ENCODE measurements around the gene DGKQ.
"Not testable (repeated sequence)": the region's sequence is repeated elsewhere in the genome, so short reads cannot be mapped to it uniquely, and the experiment has no call there.

DGKQ gene

DNA sequence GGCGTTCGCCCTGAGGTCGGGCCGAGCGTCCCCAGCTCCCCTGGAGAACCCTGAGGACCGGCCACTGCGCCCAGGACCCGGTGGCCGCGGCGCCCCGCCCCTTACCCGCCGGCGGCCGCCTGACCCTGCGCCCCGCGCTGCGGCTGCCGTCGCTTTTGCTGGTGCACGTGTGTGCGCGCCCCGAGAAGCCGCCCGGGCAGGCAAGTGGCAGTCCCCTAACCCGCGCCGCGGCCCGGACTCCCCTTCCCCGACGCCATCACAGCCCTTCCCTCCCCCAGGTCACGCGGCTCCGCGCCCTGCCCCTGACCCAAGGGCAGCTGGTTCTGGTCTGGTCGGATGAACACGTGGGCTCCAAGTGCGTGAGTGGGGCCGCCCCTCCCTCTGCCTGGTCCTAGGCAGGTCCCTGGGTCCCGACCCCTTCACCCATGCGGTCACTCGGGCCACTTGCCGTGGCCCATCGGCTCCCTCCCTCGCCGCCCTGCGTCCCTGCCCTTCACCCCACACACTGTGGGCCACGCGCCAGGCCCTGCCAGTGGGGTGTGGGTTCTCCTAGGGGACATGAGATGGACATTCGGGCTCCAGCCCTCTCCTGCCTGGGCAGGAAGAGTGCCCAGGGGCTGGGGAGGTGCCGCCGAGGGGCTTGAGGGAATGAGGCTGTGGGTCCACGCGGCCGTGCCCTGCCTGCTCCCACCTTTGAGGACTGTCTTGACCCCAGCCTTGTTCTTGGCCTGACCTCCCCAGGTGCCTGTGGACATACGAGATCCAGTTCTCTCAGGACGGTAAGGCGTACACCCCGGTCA is 30.1 kb upstream of the DGKQ start:
- H3K27ac Mint-ChIP-seq = no peak overlapping the region
- DNase-seq = no peak
- no peaks in the 10 kb centered on the region for H3K36me3 Mint-ChIP-seq
- H3K27me3 Mint-ChIP-seq = peaks cover 85% of the 10 kb centered on the region
- peaks cover 2% of the 10 kb centered on the region for H3K9me3 Mint-ChIP-seq
- no peak overlapping the region for H3K4me3 Mint-ChIP-seq
- CTCF ChIA-PET = no interaction called here
- H3K4me1 Mint-ChIP-seq = no peaks in the 10 kb centered on the region

DNA sequence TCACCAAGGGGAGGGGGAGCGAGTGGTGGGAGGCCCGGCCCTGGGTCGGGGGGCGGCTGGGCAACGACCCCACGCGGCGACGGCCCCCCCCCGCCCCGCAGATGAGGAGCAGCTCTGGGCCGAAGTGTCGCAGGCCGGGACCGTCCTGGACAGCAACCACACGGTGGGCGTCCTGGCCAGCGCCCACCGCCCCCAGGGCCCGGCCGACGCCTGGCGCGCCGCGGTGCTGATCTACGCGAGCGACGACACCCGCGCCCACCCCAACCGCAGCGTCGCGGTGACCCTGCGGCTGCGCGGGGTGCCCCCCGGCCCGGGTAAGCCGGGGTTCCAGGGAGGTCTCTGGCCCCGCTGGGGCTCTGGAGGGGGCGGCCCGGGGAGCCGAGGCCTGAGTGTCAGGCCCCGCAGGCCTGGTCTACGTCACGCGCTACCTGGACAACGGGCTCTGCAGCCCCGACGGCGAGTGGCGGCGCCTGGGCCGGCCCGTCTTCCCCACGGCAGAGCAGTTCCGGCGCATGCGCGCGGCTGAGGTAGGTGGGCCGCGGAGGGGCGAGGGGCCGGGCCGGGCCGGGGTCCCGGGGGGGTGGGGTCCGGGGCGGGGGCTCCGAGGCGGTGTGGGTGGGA is 29.4 kb upstream of the DGKQ start:
- Mint-ChIP-seq H3K27me3 (peaks cover 85% of the 10 kb centered on the region), H3K36me3 (no peaks in the 10 kb centered on the region), H3K27ac (no peak overlapping the region), H3K4me3 (no peak overlapping the region), H3K4me1 (no peaks in the 10 kb centered on the region), H3K9me3 (peaks cover 2% of the 10 kb centered on the region)
- CTCF ChIA-PET = no interaction called here
- no peak for DNase-seq

DNA sequence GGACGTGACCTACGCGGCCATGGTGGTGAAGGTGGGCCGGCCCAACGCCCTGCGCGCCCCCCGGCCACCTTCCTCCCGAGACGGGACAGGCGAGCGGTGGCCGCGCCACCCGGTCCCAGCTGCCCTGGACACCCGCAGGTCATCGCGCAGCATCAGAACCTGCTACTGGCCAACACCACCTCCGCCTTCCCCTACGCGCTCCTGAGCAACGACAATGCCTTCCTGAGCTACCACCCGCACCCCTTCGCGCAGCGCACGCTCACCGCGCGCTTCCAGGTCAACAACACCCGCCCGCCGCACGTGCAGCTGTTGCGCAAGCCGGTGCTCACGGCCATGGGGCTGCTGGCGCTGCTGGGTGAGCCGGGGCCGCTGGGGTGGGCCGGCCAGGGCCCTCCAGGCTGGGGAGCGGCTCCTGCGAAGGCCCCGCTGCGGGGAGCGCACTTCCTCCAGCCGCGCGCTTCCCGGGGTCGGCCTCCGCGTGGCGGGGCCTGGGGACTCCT is 28.8 kb upstream of the DGKQ start:
- no peaks in the 10 kb centered on the region for H3K4me1 Mint-ChIP-seq
- H3K27me3 Mint-ChIP-seq = peaks cover 85% of the 10 kb centered on the region
- no peaks in the 10 kb centered on the region for H3K36me3 Mint-ChIP-seq
- peaks cover 2% of the 10 kb centered on the region for H3K9me3 Mint-ChIP-seq
- H3K27ac Mint-ChIP-seq = no peak overlapping the region
- DNase-seq = no peak
- CTCF ChIA-PET = no interaction called here
- H3K4me3 Mint-ChIP-seq = no peak overlapping the region

DNA sequence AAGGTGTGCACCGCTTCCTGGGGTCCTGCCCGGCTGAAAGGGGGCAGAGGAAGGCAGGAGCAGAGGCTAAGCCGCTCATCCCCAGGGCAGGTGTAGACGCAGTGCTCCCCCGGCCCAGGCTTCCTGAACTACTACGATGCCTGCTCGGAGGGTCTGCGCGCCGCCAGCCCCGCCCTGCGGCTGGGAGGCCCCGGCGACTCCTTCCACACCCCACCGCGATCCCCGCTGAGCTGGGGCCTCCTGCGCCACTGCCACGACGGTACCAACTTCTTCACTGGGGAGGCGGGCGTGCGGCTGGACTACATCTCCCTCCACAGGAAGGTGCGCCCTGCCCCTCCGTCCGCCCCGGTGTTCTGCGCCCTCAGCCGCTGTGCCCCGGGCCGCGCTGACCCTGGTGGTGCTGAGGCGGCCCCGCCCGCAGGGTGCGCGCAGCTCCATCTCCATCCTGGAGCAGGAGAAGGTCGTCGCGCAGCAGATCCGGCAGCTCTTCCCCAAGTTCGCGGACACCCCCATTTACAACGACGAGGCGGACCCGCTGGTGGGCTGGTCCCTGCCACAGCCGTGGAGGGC is 28.3 kb upstream of the DGKQ start:
- peaks cover 2% of the 10 kb centered on the region for H3K4me1 Mint-ChIP-seq
- no peaks in the 10 kb centered on the region for H3K9me3 Mint-ChIP-seq
- no peak overlapping the region for H3K27ac Mint-ChIP-seq
- DNase-seq = no peak
- peaks cover 85% of the 10 kb centered on the region for H3K27me3 Mint-ChIP-seq
- H3K4me3 Mint-ChIP-seq = no peak overlapping the region
- CTCF ChIA-PET = no interaction called here
- H3K36me3 Mint-ChIP-seq = no peaks in the 10 kb centered on the region

DNA sequence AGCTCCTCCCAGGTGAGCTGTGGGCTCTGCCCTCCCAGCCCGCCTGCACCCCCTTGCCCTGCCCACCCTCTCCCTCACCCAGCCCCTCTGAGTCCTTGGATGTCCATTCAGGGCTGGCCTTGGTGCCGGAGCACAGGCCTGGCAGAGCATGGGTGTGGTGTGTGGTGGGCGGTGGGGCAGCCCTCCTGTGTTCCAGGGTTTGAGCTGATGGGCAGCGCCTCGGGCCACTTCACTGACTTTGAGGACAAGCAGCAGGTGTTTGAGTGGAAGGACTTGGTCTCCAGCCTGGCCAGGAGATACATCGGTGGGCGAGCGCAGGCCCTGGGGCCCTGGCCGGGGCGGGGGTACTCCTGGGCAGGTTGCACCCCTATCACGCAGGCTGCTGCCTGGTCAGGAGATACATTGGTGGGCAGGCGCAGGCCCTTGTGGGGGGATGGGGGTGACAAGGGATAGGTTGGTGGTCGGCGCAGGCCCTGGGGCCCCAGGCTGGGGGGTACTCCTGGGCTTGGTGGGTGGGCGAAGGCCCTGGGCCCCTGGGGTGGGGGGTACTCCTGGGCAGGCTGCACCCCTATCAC is 27.4 kb upstream of the DGKQ start:
- CTCF ChIA-PET = no interaction called here
- Mint-ChIP-seq H3K4me1 (peaks cover 2% of the 10 kb centered on the region), H3K4me3 (no peak overlapping the region), H3K27ac (no peak overlapping the region), H3K36me3 (no peaks in the 10 kb centered on the region), H3K9me3 (no peaks in the 10 kb centered on the region), H3K27me3 (peaks cover 89% of the 10 kb centered on the region)
- DNase-seq = no peak

DNA sequence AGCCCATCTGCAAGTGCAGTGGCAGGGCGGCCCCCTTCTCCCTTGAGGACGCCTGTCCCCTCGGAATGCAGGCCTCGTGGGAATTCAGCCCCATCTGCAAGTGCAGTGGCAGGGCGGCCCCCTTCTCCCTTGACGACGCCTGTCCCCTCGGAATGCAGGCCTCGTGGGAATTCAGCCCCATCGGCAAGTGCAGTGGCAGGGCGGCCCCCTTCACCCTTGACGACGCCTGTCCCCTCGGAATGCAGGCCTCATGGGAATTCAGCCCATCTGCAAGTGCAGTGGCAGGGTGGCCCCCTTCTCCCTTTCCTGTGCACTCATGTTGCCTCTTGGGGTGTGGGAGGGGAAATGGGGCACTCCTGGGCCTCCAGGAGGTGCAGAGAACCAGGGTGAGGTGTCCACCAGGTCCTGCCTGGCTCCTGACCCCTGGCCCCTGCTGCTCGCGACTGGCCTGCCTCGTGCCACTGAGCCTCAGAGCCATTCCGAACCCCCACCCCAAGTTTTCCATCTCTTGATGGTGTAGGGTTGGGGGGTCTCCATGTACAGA is 26.6 kb upstream of the DGKQ start:
- Mint-ChIP-seq H3K4me3 (no peak overlapping the region), H3K36me3 (no peaks in the 10 kb centered on the region), H3K9me3 (no peaks in the 10 kb centered on the region), H3K4me1 (peaks cover 2% of the 10 kb centered on the region), H3K27ac (no peak overlapping the region), H3K27me3 (peaks cover 89% of the 10 kb centered on the region)
- no peak for DNase-seq
- CTCF ChIA-PET = no interaction called here

DNA sequence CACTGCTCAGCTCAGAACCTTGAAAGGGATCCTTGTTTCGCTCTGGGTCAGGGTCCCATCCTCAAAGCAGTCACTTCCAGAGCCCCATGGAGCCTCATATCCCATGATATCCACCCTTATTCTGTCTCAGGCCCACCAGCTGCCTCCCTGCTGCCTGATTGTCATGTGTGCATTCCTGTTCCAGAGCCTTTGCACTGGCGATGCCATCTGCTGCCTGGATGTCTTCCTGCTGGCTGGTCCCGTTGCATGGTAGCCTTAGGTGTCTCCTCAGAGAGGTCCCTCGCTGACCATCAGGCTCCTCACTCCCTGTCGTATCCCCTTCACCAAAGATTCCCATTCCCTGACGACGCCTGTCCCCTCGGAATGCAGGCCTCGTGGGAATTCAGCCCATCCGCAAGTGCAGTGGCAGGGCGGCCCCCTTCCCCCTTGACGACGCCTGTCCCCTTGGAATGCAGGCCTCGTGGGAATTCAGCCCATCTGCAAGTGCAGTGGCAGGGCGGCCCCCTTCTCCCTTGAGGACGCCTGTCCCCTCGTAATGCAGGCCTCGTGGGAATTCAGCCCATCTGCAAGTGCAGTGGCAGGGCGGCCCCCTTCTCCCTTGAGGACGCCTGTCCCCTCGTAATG is 26.0 kb upstream of the DGKQ start:
- H3K36me3 Mint-ChIP-seq, DNase-seq, H3K9me3 Mint-ChIP-seq, CTCF ChIA-PET, H3K27ac Mint-ChIP-seq, H3K4me1 Mint-ChIP-seq, H3K4me3 Mint-ChIP-seq: not testable (repeated sequence)
- H3K27me3 Mint-ChIP-seq = peaks cover 85% of the 10 kb centered on the region

DNA sequence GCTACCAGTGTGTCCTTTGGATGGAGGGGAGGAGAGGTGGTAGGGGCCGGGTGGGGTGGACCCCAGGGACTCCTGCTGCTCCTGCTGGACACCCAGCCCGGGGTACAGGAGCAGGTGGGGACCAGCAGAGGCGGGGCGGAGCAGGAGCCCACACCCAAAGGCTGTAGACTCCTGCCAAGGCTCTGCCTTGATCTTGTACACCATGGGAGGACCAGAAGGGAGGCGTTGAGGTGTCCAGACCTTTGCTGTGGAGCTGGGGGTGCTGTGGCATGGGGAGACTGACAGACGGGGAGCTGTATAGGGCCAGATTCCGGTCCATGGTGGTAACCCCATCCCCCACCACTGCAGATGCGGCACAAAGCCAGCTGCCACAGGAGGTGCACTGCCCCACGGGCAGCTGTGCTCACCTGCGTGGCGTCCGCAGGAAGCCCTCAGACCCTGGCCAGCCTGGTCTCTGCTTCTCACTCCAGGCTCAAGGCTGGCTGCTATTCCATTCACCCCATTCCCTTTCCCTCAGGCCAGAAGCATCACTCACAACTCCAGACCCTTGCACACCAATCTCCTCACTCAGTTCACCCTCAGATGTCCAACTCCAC is 24.8 kb upstream of the DGKQ start:
- Mint-ChIP-seq H3K27me3 (peaks cover 74% of the 10 kb centered on the region), H3K9me3 (no peaks in the 10 kb centered on the region), H3K27ac (no peak overlapping the region), H3K4me3 (no peak overlapping the region), H3K36me3 (no peaks in the 10 kb centered on the region), H3K4me1 (peaks cover 2% of the 10 kb centered on the region)
- CTCF ChIA-PET = interaction anchor here (0.7 kb wide), 1 partner anchor 11 kb away, joined by 3 read pairs; no protein-coding TSS in a partner anchor
- DNase-seq = no peak

DNA sequence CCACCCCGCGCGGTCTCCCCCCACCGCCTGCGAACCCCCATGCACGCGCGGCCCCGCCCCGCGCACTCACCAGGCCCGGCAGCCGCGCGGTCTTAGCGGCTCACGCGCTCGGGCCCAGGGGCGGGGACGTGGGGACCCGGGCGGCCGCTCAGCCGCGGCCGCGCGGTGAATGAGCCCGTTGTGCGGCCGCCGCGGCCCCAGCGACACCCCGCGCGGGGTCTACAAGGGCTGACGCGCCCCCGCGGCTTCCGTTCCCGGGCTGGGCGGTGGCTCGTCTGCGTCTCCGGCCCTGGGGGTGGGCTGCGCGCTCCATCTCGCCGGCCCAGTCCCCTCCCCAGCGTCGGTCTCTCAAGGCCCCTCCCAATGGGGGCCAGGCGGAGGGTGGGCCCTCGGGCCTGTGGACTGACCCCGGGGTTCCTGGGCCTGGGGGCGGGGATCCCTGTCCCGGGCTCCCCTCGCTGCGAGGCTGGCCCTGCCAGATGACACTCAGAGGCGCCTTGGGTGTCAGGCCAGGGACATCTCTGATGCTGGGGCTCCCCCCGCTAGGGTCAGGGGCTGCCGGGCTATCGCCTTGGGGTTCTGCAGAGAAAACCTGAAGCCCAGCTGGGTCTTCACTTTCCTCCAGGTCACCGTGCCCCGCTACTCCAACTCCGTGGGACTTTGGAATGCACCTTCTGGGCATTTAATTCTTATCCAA is 24.2 kb upstream of the DGKQ start:
- H3K36me3 Mint-ChIP-seq = no peaks in the 10 kb centered on the region
- H3K27me3 Mint-ChIP-seq = peaks cover 74% of the 10 kb centered on the region
- DNase-seq = no peak
- H3K4me3 Mint-ChIP-seq = no peak overlapping the region
- peaks cover 2% of the 10 kb centered on the region for H3K4me1 Mint-ChIP-seq
- no peak overlapping the region for H3K27ac Mint-ChIP-seq
- CTCF ChIA-PET = no interaction called here
- no peaks in the 10 kb centered on the region for H3K9me3 Mint-ChIP-seq

DNA sequence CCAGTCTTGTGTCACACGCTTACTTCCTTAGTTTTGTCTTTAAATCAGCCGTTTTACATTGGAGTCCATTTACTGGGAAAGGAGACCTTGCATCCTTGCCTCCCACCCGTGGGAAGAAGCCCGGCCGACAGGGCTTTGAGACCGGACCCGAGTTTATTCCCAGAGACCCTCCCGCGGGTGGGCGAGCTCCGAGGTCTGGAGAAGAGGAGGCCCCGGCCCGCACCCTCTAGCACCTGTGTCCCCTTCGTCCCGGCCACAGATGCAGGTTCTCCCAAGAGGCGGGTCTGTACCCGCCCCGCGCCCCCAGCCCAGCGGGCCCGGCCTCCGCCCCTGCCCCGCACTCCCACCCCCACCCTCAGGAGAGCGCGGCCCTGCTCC is 23.6 kb upstream of the DGKQ start:
- Mint-ChIP-seq H3K4me1 (peaks cover 2% of the 10 kb centered on the region), H3K27ac (peak overlapping the region; percentile 7), H3K9me3 (no peaks in the 10 kb centered on the region), H3K36me3 (no peaks in the 10 kb centered on the region), H3K4me3 (no peak overlapping the region), H3K27me3 (peaks cover 70% of the 10 kb centered on the region)
- CTCF ChIA-PET = no interaction called here
- DNase-seq = no peak

DNA sequence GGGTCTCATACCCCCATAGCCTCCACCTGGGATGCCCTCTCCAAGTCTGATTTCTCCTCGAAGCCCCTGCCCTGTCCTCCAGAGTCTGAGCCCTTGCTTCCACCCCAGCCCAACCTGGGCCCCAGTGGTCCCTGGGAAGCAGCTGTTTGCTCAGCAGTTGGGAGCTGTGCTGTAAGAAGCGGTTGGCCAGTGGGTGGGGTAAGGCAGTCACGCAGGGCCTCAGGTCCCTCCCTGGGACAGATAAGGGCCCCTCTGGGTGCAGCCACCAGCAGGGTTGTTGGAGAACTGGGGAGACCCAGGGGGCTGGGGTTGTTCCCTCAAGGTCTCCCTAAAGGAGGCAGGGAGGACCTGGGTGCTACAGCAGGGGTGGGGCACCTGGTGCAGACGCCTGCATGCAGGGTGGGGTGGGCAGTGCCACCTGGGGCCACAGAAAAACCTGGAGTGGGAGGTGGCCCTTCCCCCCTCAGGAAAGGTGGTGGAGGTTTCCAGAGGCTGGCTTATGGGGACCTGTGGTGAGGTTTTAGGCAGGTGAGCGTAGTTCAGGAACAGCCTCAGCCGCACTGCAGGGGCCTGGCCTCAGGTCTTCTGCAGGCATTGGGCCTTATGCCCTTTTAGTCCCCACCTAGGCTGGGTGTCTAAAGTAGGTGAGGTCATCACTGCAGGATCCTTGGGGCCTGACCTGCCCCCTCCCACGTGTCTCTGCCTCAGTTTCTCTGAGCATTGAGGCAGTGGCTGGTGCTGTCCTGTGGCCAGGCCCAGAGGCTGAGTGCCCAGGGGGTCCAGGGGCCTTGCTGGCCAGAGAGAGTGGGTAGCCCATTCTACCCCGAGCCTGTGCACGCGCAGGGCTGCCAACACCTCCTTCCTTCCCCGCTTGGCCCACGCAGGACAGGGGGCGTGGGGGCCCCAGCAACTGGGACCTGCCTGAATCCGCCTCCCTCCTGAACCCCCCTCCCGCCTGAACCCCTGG is 22.9 kb upstream of the DGKQ start:
- peaks cover 63% of the 10 kb centered on the region for H3K27me3 Mint-ChIP-seq
- H3K9me3 Mint-ChIP-seq = no peaks in the 10 kb centered on the region
- H3K27ac Mint-ChIP-seq = no peak overlapping the region
- H3K4me1 Mint-ChIP-seq = peaks cover 2% of the 10 kb centered on the region
- DNase-seq = no peak
- H3K4me3 Mint-ChIP-seq = no peak overlapping the region
- H3K36me3 Mint-ChIP-seq = no peaks in the 10 kb centered on the region
- CTCF ChIA-PET = no interaction called here

DNA sequence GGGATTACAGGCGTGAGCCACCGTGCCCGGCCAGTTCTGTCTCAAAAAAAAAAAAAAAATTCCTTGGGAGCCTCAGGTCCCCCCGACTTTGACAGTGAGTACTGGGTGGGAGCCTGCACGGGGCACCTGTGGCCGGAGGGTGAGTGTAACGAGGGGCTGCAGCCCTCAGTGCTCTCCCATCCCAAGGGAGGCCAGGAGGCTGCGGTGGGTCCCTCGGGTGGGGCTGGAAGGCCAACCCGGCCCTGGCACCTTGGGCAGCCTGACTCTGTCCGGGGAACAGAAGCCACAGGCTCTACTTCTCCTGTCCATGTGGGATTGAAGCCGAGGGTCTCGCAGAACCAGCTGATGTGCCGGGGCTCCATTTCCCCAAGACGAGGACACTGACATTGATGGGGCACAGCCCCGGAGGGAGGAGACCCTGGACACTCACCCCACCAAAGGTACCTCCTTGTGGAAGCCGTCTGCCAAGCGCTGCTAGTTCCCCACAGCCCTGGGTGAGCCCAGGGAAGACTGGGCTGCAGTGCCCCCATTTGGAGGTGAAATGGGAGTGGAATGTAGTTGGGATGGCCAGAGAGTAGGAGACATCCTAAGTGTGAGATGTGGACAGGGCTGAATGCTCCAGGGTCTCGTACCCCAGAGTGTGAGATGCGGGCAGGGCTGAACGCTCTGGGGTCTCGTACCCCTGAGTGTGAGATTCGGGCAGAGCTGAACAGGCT is 22.1 kb upstream of the DGKQ start:
- no peaks in the 10 kb centered on the region for H3K9me3 Mint-ChIP-seq
- peaks cover under 1% of the 10 kb centered on the region for H3K36me3 Mint-ChIP-seq
- no peak for DNase-seq
- no peak overlapping the region for H3K4me3 Mint-ChIP-seq
- CTCF ChIA-PET = no interaction called here
- no peak overlapping the region for H3K27ac Mint-ChIP-seq
- peaks cover 2% of the 10 kb centered on the region for H3K4me1 Mint-ChIP-seq
- peaks cover 54% of the 10 kb centered on the region for H3K27me3 Mint-ChIP-seq
